Tibial nerve (tissue), 4 donors: ENCODE results near the gene HIGD1A. TPM values are rescaled to one million over a fixed set of nuclear protein-coding genes. Genes with fewer than 3 reads are reported as not detected.

ENCODE experiments used
- DNase-seq, 2 donors: peaks; one replicate each; pipeline ENCODE4 v3.0.0-alpha.2; 2019; ENCODE audit warnings: low spot score in 2 of 2
- H3K27ac ChIP-seq, 4 donors: fragments of 200-600 bp; sonication (generic) in 3 of 4; one replicate each; pipeline ENCODE4 v1.5.1; 2017 to 2019; ENCODE audit warnings: mild to moderate bottlenecking in 1 of 4
- H3K27me3 ChIP-seq, 2 donors: fragments of 200-600 bp; sonication (generic) in 1 of 2; one replicate each; pipeline versions ENCODE4 v1.5.1 to v1.6.0; 2017 to 2019
- H3K36me3 ChIP-seq, 3 donors: fragments of 200-600 bp; sonication (generic); one replicate each; pipeline ENCODE4 v1.5.1; 2018 to 2019
- H3K4me1 ChIP-seq, 4 donors: fragments of 200-600 bp; sonication (generic) in 3 of 4; one replicate each; pipeline ENCODE4 v1.5.1; 2017 to 2019
- H3K4me3 ChIP-seq, 4 donors: fragments of 200-600 bp; sonication (generic) in 3 of 4; one replicate each; pipeline ENCODE4 v1.5.1; 2017 to 2019; ENCODE audit warnings: mild to moderate bottlenecking in 1 of 4, moderate library complexity in 1 of 4
- H3K9me3 ChIP-seq, 4 donors: fragments of 200-600 bp; sonication (generic) in 3 of 4; one replicate each; pipeline ENCODE4 v1.5.1; 2017 to 2019
- EP300 ChIP-seq, 2 donors: sonication (generic); formaldehyde crosslinking; IDR thresholded peaks; one replicate each; pipeline ENCODE4 v1.6.1; 2017; ENCODE audit warnings: antibody characterized with exemption in 2 of 2, mild to moderate bottlenecking in 1 of 2
- POLR2A ChIP-seq, 2 donors: fragments of 450-650 bp; IDR thresholded peaks; one replicate each; pipeline ENCODE4 v1.6.1; 2017; ENCODE audit warnings: antibody characterized with exemption in 2 of 2, mild to moderate bottlenecking in 2 of 2, moderate library complexity in 2 of 2
- WGBS, 2 donors: methylation state at CpG; one replicate each; pipeline ENCODE4 v1.1.5; 2018; 5-methylcytosine and 5-hydroxymethylcytosine counted together
- total RNA-seq, 4 donors: library from RNA; depleted of rRNA; stranded (reverse); fragments of >200 nt; gene quantifications; one replicate each; pipeline ENCODE4 v1.1.0, GENCODE V29; 2016
- TF ChIP-seq, protein P1 (sequence below), 5 experiments: fragments of 200-600 bp in 3 of 5; fragments of 450-650 bp in 2 of 5; sonication (generic) in 3 of 5; IDR thresholded peaks; one replicate each; pipeline ENCODE4 v1.5.1; 2016 to 2019; ENCODE audit warnings: antibody characterized with exemption in 5 of 5, mild to moderate bottlenecking in 3 of 5, moderate library complexity in 2 of 5

The HIGD1A gene
- total RNA-seq = 100 to 1,000 TPM; 155 to 204 (median 186) TPM

DNA sequence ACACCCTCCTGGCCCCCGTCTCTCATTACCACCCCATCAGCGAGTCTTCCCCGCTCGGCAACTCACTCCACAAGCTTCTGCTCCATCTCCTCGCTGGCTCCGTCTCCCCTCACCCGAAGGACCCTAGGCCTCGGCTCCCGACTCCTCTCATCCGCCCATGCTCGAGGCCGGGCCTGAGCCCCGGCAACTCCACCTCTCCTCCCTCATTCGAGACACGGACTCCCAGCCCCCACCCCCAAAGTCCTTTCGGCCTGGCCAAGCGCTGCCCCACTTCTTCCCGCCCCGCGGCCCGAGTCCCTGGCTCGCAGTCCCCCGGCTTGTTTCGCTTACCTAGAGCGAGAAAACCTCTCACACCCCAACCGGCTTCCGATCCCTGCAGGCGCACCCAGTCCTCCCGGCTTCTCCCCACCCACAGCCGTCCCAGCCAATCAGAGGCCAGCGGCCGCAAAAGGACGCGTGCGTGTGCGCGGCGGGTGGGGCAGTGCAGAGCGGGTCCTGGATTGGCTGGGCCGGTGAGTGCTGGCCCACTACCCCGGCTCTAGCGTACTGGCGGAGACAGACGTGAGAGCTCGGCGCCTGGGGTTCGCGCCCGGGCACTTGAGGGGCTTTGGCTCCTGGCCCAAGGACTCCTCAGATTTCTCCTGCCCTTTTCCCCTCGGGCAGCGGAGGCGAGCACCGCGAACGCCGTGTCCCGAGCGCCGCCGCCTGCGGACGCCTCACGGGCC lies at the start of gene HIGD1A:
TSS of gene HIGD1A (minus strand) at position 385 of the 725 bp plus-strand sequence. CDS start 10,237 bp downstream, outside the sequence.
- H3K27ac ChIP-seq = peak within 1 kb of the TSS; percentile 86 to 98 (median 94)
- no peaks in the 10 kb centered on the region for H3K9me3 ChIP-seq
- 1% methylated on average over 45 to 61 of the region's 63 CpGs for WGBS, 2 donors

DNA sequence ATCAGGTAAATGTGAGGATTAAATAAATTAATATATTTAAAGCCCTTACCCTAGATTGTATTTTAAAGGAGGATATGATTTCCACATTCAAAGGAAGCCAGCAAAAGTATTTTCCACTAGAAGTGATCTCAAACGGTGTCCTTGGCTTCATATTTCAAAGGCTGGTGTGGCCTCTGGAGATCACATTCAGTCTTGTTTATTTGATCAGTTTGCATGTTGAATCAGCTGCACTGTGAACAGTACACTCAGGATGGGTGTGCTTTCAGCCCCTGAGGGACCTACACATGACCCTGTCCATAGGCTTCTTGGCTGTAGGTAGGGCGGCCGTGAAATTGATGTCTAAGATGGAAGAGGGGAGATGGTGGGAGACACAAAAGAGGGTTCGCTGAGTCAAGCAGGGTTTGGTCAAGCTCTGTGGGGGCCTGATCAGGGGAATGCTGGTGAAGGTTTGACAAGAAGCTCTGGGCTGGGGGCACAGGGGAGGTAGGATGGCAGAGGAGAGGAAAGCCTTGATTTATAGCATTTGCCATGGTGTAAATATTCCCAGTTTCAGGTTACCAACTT lies 49.5 kb upstream of the HIGD1A start:
- peak in 1 of 2 donors; percentile 54 for TF ChIP-seq EP300 (IDR thresholded peaks at IDR 0.05)
- TF ChIP-seq, protein P1, sequence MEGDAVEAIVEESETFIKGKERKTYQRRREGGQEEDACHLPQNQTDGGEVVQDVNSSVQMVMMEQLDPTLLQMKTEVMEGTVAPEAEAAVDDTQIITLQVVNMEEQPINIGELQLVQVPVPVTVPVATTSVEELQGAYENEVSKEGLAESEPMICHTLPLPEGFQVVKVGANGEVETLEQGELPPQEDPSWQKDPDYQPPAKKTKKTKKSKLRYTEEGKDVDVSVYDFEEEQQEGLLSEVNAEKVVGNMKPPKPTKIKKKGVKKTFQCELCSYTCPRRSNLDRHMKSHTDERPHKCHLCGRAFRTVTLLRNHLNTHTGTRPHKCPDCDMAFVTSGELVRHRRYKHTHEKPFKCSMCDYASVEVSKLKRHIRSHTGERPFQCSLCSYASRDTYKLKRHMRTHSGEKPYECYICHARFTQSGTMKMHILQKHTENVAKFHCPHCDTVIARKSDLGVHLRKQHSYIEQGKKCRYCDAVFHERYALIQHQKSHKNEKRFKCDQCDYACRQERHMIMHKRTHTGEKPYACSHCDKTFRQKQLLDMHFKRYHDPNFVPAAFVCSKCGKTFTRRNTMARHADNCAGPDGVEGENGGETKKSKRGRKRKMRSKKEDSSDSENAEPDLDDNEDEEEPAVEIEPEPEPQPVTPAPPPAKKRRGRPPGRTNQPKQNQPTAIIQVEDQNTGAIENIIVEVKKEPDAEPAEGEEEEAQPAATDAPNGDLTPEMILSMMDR (IDR thresholded peaks at IDR 0.05) = no peak
- Histone ChIP-seq H3K9me3 (peaks cover 0 to 5% (median 0%) of the 10 kb centered on the region in 4 donors), H3K27me3 (no peaks in the 10 kb centered on the region), H3K36me3 (no peaks in the 10 kb centered on the region), H3K4me3 (no peak overlapping the region), H3K4me1 (peaks cover 0 to 43% (median 10%) of the 10 kb centered on the region in 4 donors), H3K27ac (peak overlapping the region in 2 of 4 donors; percentile 73 to 78)
- WGBS, 2 donors = 61 to 62% methylated on average over 4 of the region's 4 CpGs
- no peak for DNase-seq

More for the DNA sequence above, at the start of gene HIGD1A:
- Histone ChIP-seq H3K4me3 (peak within 1 kb of the TSS; percentile 67 to 90 (median 80)), H3K27me3 (no peaks in the 10 kb centered on the region), H3K36me3 (no peaks in the 10 kb centered on the region), H3K4me1 (peaks cover 7 to 49% (median 15%) of the 10 kb centered on the region in 4 donors)
- DNase-seq = peak; percentile 91 to 92
- TF ChIP-seq EP300 (IDR thresholded peaks at IDR 0.05) (peak; percentile 86 to 98), POLR2A (IDR thresholded peaks at IDR 0.05) (peak; percentile 92 to 98)
- TF ChIP-seq, protein P1 (IDR thresholded peaks at IDR 0.05) = peak in 2 of 5 experiments; percentile 37 to 38

DNA sequence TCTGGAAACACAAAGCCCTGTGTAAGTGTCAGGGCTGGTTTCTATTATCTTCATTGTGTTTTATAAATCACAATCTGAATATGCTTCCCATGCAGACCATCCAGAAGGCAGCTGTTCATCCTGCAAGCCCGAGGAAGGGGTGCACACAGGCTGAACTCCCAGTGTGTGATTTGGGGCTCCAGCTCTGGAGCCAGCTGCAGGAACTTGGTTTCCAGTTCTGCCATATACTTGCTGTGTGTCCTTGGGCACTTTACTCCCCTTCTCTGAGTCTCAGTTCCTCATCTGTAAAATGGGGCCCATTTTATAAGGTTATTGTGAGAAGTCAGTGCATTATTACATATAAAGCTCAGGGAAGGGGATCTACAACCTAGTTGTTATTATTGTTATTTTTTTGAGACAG lies 48.8 kb upstream of the HIGD1A start:
- 63 to 71% methylated on average over 1 of the region's 1 CpG for WGBS, 2 donors
- Histone ChIP-seq H3K36me3 (no peaks in the 10 kb centered on the region), H3K4me3 (no peak overlapping the region), H3K27ac (peak overlapping the region in 3 of 4 donors; percentile 2 to 78 (median 73)), H3K9me3 (peaks cover 0 to 3% (median 0%) of the 10 kb centered on the region in 4 donors), H3K4me1 (peaks cover 0 to 43% (median 10%) of the 10 kb centered on the region in 4 donors), H3K27me3 (no peaks in the 10 kb centered on the region)
- TF ChIP-seq POLR2A (IDR thresholded peaks at IDR 0.05) = no peak
- TF ChIP-seq, protein P1 (IDR thresholded peaks at IDR 0.05) = no peak
- TF ChIP-seq EP300 (IDR thresholded peaks at IDR 0.05) = no peak
- DNase-seq = no peak

DNA sequence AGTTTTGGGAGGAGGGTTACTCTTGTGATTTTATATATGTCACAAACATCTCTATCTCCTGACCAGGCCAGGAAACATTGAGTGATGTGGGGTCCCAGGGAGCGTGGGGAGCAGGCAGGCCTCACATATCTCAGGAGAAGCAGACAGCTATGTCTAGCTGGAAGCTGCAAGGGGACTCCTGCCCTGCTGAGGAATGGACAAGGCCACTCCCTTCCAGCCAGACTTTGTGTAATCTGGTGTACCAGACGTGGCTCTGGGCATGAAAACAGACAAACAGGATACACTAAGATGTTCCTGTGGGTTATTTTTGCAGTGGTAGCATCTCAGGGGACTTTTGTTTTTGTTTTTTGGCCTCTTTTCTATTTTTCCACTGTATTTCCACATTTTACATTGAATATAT lies 48.2 kb upstream of the HIGD1A start:
- Histone ChIP-seq H3K9me3 (no peaks in the 10 kb centered on the region), H3K27me3 (no peaks in the 10 kb centered on the region), H3K4me3 (no peak overlapping the region), H3K36me3 (no peaks in the 10 kb centered on the region), H3K27ac (peak overlapping the region in 3 of 4 donors; percentile 2 to 78 (median 73)), H3K4me1 (peaks cover 0 to 47% (median 13%) of the 10 kb centered on the region in 4 donors)
- 18 to 25% methylated on average over 2 of the region's 2 CpGs for WGBS, 2 donors
- TF ChIP-seq EP300 (IDR thresholded peaks at IDR 0.05) (peak in 1 of 2 donors; percentile 73), POLR2A (IDR thresholded peaks at IDR 0.05) (no peak)
- TF ChIP-seq, protein P1 (IDR thresholded peaks at IDR 0.05) = no peak
- DNase-seq = peak in 1 of 2 donors; percentile 45
